ENCODE measurements around the gene BRF1. TPM values are rescaled to one million over a fixed set of nuclear protein-coding genes. Genes with fewer than 3 reads are reported as not detected.
"Not testable (repeated sequence)": the region's sequence is repeated elsewhere in the genome, so short reads cannot be mapped to it uniquely, and the experiment has no call there.

Gene BRF1
- total and polyA plus RNA-seq, 4 donors = 49.3 to 77.9 (median 62.3) TPM

DNA sequence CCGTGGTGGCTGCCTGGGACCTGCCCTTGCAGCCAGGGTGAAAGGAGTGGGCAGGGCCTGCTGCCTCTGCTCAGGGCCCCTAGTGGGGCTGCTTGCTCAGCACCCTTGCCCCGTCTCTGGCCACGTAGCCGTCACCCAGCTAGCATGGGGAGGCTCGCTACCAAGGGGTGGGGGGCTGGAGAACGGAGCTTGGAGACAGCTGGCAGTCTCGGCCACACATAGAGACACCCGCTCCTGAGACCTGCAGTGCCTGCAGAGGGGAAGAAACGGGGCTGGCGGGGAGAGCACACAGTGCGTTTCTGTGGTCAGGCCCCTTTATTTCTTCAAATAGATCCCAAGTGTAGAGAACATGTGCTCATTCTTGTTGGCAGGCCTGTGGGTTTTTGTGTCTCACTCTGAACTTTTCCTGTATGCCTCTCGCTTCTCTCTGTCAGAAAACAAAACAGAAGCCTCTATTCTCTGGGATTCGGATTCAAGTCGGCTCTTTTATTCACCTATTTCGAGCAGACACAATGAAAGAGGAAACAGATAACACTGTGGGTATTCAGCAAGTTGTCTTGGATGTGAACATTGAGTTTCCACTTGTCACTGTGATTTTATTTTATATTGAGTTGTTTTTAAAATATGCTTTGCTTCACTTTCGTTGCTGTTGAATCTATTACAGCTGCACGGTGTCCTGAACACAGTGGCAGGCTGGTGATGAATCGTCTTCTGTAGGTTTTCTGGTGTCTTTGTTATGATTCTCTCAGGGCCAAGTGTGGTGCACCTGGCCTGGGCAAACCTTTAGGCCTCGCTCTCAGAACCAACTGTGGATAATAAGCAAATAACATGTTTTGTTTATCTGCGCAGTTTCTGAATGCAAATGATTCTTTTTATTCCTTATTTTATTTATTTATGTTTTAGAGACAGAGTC is 40.3 kb upstream of the BRF1 start:
- peak in 2 of 6 donors; percentile 44 to 63 for DNase-seq (ENCODE audit: low read depth in 4 of 6, low spot score in 6 of 6)
- WGBS (ENCODE audit: insufficient coverage) = 23% methylated on average over 10 of the region's 20 CpGs

DNA sequence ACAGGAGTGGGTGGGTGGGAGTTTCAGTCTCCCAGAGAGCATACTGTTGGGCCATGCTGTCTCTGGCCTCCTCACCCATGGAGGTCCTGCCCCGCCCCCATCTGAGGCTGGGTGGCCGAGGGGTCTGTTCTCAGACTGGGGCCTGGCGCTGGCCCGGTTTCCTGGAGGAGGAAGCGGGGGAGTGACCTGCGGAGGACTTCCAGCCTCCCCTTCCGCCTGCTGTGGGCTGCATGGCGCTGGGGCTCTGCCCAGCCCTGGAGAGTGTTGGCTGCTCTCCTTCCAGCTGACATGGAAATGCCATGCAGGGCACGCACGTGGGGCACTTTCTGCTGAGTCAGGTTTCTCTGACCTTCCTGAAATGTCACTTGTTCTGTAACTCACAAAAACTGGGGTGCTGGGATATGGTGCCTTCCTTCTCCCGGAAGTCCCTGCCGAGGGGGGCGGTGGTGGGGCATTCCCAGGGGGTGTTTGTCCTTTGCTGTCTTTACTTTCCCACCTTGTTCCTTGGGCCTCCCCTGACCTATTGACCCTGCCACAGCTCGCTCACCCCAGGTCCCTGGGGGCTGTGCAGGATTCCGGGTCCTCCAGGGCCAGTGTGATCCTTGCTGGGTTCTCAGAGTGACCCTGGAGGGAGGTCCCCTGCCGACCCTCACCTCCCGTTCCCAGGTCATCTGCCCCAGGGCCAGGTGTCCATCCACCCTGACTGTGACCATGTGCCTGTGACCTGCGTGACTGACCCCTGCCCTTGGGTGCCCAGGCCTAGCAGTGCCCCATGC is 37.4 kb upstream of the BRF1 start:
- no peaks in the 10 kb centered on the region for H3K27me3 ChIP-seq (ENCODE audit: control insufficient read depth, insufficient read depth, low read length)
- 58% methylated on average over 18 of the region's 18 CpGs for WGBS (ENCODE audit: insufficient coverage)
- no peak overlapping the region for H3K4me3 ChIP-seq (ENCODE audit: low read depth, low read length)
- H3K27ac ChIP-seq (ENCODE audit: low read depth, low read length) = no peak overlapping the region
- peak in 1 of 6 donors; percentile 54 for DNase-seq (ENCODE audit: low read depth in 4 of 6, low spot score in 6 of 6)
- peaks cover 47% of the 10 kb centered on the region for H3K36me3 ChIP-seq (ENCODE audit: control insufficient read depth, insufficient read depth, low read length)
- peaks cover 83% of the 10 kb centered on the region for H3K4me1 ChIP-seq (ENCODE audit: control insufficient read depth, insufficient read depth, low read length)
- no peaks in the 10 kb centered on the region for H3K9me3 ChIP-seq (ENCODE audit: control insufficient read depth, insufficient read depth, low read length)

More for the DNA sequence above, 40.3 kb upstream of the BRF1 start:
- H3K9me3 ChIP-seq (ENCODE audit: control insufficient read depth, insufficient read depth, low read length) = no peaks in the 10 kb centered on the region
- no peak overlapping the region for H3K4me3 ChIP-seq (ENCODE audit: low read depth, low read length)
- peaks cover 20% of the 10 kb centered on the region for H3K36me3 ChIP-seq (ENCODE audit: control insufficient read depth, insufficient read depth, low read length)
- peak overlapping the region; percentile 40 for H3K27ac ChIP-seq (ENCODE audit: low read depth, low read length)
- no peaks in the 10 kb centered on the region for H3K27me3 ChIP-seq (ENCODE audit: control insufficient read depth, insufficient read depth, low read length)
- H3K4me1 ChIP-seq (ENCODE audit: control insufficient read depth, insufficient read depth, low read length) = peaks cover 60% of the 10 kb centered on the region

DNA sequence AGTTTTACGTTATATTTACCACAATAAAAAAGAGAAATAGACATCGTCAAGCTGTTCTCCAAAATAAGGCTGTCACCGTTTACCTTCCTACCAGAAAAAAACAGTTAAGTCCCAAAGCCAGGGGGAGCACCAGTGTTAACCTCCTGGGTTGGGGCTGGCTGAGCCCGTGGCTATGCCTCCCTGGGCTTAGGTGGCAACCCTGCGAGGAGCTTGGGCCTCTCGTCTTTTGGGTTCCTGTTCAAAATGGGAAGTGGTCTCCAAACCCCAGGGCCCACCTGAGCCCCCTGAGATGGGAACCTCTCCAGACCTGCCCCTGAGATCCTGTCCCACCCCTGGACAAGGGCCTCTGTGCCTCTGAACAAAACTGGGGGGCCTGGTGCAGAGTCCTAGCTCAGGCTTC is 36.6 kb upstream of the BRF1 start:
- Histone ChIP-seq H3K4me1 (ENCODE audit: control insufficient read depth, insufficient read depth, low read length) (peaks cover 81% of the 10 kb centered on the region), H3K27ac (ENCODE audit: low read depth, low read length) (no peak overlapping the region), H3K36me3 (ENCODE audit: control insufficient read depth, insufficient read depth, low read length) (peaks cover 52% of the 10 kb centered on the region), H3K9me3 (ENCODE audit: control insufficient read depth, insufficient read depth, low read length) (no peaks in the 10 kb centered on the region), H3K27me3 (ENCODE audit: control insufficient read depth, insufficient read depth, low read length) (no peaks in the 10 kb centered on the region), H3K4me3 (ENCODE audit: low read depth, low read length) (no peak overlapping the region)
- WGBS (ENCODE audit: insufficient coverage) = 100% methylated on average over 6 of the region's 6 CpGs
- no peak for DNase-seq (ENCODE audit: low read depth in 4 of 6, low spot score in 6 of 6)

DNA sequence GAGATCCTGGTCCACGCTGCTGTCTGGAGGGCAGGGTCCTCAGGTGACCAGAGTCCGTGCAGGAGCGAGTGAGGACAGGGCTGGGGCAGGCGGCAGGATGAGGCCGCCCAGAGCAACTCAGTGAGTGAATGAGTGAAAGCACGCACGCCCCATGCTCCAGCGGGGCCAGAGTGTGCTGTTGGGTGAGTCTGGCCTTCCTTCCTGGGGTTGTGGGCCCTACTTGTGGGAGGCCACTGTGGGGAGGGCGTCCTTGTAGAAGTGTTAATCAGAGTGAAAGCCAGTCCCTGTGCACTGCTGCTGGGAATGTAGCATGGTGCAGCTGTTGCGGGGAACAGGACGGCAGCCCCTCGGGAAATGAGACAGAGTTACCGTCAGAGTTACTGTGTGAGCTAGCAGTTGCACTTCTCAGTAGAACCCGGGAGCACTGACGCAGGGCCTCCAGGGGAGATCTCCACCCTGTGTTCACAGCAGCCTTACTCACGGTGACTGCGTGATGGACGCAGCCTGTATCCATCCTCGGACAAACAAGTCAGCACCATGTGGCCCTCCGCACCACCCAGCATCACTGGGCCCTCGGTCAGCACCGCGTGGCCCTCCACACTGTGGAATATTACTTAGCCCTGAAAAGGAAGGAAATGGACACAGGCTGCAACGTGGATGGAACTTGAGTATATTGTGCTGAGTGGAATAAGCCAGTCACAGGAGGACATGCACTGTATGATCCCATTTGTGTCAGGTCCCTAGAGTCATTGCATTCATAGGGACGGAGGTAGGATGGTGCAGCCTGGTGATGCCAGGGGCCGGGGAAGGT is 35.9 kb upstream of the BRF1 start:
- peaks cover 52% of the 10 kb centered on the region for H3K36me3 ChIP-seq (ENCODE audit: control insufficient read depth, insufficient read depth, low read length)
- H3K27ac ChIP-seq (ENCODE audit: low read depth, low read length) = peak overlapping the region; percentile 25
- no peaks in the 10 kb centered on the region for H3K9me3 ChIP-seq (ENCODE audit: control insufficient read depth, insufficient read depth, low read length)
- 91% methylated on average over 26 of the region's 26 CpGs for WGBS (ENCODE audit: insufficient coverage)
- H3K4me3 ChIP-seq (ENCODE audit: low read depth, low read length) = no peak overlapping the region
- DNase-seq (ENCODE audit: low read depth in 4 of 6, low spot score in 6 of 6) = no peak
- peaks cover 74% of the 10 kb centered on the region for H3K4me1 ChIP-seq (ENCODE audit: control insufficient read depth, insufficient read depth, low read length)
- H3K27me3 ChIP-seq (ENCODE audit: control insufficient read depth, insufficient read depth, low read length) = no peaks in the 10 kb centered on the region

DNA sequence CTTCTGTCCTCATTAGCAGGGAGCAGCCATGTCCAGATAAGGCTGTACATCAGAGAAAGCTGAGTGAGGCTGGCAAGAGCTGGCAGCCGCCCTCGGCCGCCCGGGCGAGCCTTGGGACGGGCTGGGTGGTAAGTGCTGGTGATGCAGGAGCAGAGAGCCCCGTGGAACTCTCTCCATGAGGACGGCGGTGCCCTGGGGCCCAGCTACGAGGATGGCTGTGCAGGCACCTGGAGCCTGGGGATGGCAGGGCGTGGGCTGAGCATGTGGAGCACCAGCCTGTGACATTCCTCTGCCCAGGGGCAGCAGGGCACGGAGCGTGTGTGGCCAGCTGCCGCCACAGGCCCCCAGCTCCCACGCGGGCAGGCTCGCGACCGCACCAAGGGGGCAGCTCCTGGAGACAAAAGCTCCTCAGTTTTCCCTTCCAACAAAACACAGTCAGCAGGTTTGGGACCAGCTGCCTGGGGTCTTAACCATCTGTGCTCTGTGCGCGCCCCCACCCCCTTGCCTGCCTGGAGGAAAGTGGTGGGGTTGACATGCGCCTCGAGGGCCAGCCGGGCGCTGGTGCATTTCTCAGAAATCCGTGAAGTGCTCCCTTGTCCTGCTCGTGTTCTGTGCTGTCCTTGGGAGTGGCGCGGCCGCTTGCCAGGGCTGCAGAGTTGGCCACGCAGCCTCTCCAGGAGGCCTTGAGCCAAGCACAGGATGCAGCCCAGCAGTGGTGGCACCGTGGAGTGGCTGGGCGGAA is 35.1 kb upstream of the BRF1 start:
- DNase-seq (ENCODE audit: low read depth in 4 of 6, low spot score in 6 of 6) = peak in 2 of 6 donors; percentile 50 to 73
- Histone ChIP-seq H3K27me3 (ENCODE audit: control insufficient read depth, insufficient read depth, low read length) (no peaks in the 10 kb centered on the region), H3K4me1 (ENCODE audit: control insufficient read depth, insufficient read depth, low read length) (peaks cover 70% of the 10 kb centered on the region), H3K4me3 (ENCODE audit: low read depth, low read length) (no peak overlapping the region), H3K27ac (ENCODE audit: low read depth, low read length) (peak overlapping the region; percentile 25), H3K36me3 (ENCODE audit: control insufficient read depth, insufficient read depth, low read length) (peaks cover 52% of the 10 kb centered on the region), H3K9me3 (ENCODE audit: control insufficient read depth, insufficient read depth, low read length) (peaks cover 1% of the 10 kb centered on the region)
- WGBS (ENCODE audit: insufficient coverage) = 50% methylated on average over 33 of the region's 33 CpGs

DNA sequence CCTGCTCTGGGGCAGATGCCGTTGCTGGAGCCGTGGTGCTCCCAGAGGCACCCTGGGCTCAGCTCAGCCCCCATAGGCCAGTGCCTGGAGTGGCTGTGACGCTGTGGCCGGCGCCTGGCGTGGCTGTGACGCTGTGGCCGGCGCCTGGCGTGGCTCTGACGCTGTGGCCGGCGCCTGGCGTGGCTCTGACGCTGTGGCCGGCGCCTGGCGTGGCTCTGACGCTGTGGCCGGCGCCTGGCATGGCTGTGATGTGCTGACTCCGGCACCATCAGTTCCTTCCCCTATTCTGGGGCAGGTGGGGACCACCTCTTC is 34.4 kb upstream of the BRF1 start:
- H3K36me3 ChIP-seq (ENCODE audit: control insufficient read depth, insufficient read depth, low read length) = peaks cover 58% of the 10 kb centered on the region
- 95% methylated on average over 17 of the region's 22 CpGs for WGBS (ENCODE audit: insufficient coverage)

DNA sequence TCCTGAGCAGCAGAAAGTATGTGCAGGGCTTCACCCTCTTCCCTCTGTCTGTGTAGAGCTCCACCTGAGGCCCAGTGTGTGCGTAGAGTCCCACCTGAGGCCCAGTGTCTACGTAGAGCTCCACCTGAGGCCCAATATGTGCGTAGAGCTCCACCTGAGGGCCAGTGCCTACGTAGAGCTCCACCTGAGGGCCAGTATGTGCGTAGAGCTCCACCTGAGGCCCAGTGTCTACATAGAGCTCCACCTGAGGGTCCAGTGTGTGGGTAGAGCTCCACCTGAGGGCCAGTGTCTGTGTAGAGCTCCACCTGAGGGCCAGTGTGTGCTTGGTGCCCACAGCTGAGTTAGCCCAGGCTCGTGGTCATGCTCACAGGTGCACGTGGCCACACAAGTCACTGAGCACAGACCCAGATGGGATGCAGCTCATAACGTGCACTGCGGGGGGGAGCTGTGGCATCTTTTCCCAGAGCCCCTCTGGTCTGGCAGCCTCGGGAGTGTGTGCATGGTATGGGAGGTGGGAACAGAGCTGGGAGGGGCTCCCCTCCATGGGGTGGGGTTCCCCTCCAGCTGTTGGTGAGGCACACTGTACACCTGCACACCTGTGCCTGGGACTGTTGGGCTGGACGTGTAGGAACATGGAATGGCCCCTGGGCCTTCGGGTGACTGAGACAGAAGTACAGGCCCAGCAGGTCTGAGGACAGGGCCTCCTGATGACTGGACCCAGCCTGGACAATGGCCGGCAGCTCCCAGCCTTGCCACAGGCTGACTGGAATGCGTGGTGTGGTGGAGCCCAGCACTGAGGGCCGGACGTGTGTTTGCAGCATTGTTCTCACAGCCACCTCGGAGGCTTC is 33.8 kb upstream of the BRF1 start:
- H3K4me1 ChIP-seq (ENCODE audit: control insufficient read depth, insufficient read depth, low read length) = peaks cover 75% of the 10 kb centered on the region
- no peak overlapping the region for H3K4me3 ChIP-seq (ENCODE audit: low read depth, low read length)
- H3K9me3 ChIP-seq (ENCODE audit: control insufficient read depth, insufficient read depth, low read length) = peaks cover 1% of the 10 kb centered on the region
- H3K36me3 ChIP-seq (ENCODE audit: control insufficient read depth, insufficient read depth, low read length) = peaks cover 62% of the 10 kb centered on the region
- no peaks in the 10 kb centered on the region for H3K27me3 ChIP-seq (ENCODE audit: control insufficient read depth, insufficient read depth, low read length)
- DNase-seq (ENCODE audit: low read depth in 4 of 6, low spot score in 6 of 6) = no peak
- H3K27ac ChIP-seq (ENCODE audit: low read depth, low read length) = no peak overlapping the region
- WGBS (ENCODE audit: insufficient coverage) = 88% methylated on average over 17 of the region's 17 CpGs

More for the DNA sequence above, 34.4 kb upstream of the BRF1 start:
- H3K9me3 ChIP-seq (ENCODE audit: control insufficient read depth, insufficient read depth, low read length); H3K27me3 ChIP-seq (ENCODE audit: control insufficient read depth, insufficient read depth, low read length); DNase-seq (ENCODE audit: low read depth in 4 of 6, low spot score in 6 of 6); H3K4me3 ChIP-seq (ENCODE audit: low read depth, low read length); H3K27ac ChIP-seq (ENCODE audit: low read depth, low read length): not testable (repeated sequence)
- peaks cover 70% of the 10 kb centered on the region for H3K4me1 ChIP-seq (ENCODE audit: control insufficient read depth, insufficient read depth, low read length)

DNA sequence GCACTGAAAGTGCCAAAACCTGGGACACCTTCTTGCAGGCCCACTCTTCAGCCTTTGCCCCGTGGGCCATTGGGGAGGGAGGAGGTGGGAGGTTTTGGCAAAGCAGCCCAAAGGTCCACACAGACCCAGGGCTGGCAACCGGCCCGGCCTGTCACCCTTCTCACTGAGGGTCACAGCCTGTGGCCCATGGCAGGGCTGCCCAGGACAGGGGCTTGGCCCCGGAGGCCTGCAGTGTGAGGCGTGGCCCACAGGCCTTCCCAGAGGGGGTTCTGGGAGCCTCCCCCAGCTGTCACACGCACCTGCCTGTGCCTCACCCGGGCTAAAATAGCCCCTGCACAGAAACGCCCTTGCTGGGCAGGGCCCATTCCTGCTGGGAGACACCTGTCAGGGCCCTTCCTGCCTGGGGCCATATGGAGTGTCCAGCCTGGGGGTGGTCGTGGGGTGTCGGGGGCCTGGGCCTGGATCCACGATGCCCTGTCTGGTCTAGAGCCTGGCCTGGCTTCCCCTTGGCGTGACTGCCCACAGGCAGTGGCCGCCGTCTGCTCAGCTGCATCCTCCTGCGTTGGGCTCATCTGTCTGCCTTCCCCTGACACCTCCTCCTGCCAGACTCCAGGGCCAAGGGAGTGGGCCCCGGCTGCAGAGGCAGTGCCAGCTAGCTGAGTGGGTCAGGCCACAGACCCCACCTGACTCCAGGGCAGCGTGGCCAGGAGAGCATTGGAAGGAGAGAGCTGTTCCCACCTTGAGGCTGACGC is 33.0 kb upstream of the BRF1 start:
- no peak for DNase-seq (ENCODE audit: low read depth in 4 of 6, low spot score in 6 of 6)
- Histone ChIP-seq H3K27ac (ENCODE audit: low read depth, low read length) (no peak overlapping the region), H3K9me3 (ENCODE audit: control insufficient read depth, insufficient read depth, low read length) (peaks cover 1% of the 10 kb centered on the region), H3K4me3 (ENCODE audit: low read depth, low read length) (no peak overlapping the region), H3K36me3 (ENCODE audit: control insufficient read depth, insufficient read depth, low read length) (peaks cover 65% of the 10 kb centered on the region), H3K27me3 (ENCODE audit: control insufficient read depth, insufficient read depth, low read length) (no peaks in the 10 kb centered on the region), H3K4me1 (ENCODE audit: control insufficient read depth, insufficient read depth, low read length) (peaks cover 80% of the 10 kb centered on the region)
- 82% methylated on average over 18 of the region's 18 CpGs for WGBS (ENCODE audit: insufficient coverage)
